AG08395 (cell line): Measurements from ENCODE around the gene NDUFAF3.
"Not testable (repeated sequence)": the region's sequence is repeated elsewhere in the genome, so short reads cannot be mapped to it uniquely, and the experiment has no call there.

Experiments used
- DNase-seq: peaks from one replicate; pipeline ENCODE4 v3.0.0; 2012; ENCODE audit warnings: mixed read lengths, low spot score

Gene NDUFAF3

GRCh38 chr3:48999085-48999858, 22.6 kb upstream of the NDUFAF3 start:
- DNase-seq, result no peak

- DNase-seq, result no peak
Observed at GRCh38 chr3:49001155-49001554, 20.8 kb upstream of the NDUFAF3 start.

GRCh38 chr3:49004352-49005302, 17.3 kb upstream of the NDUFAF3 start:
- DNase-seq, result no peak

- DNase-seq, result no peak
Observed at GRCh38 chr3:49005303-49005680, 16.6 kb upstream of the NDUFAF3 start.

GRCh38 chr3:49005998-49006397, 15.9 kb upstream of the NDUFAF3 start:
- no peak for DNase-seq

GRCh38 chr3:49006408-49007067, 15.4 kb upstream of the NDUFAF3 start:
- peak; percentile 22 for DNase-seq

GRCh38 chr3:49007068-49007770, 14.7 kb upstream of the NDUFAF3 start, which contains the start of gene WDR6:
TSS of gene WDR6 (plus strand) at chr3:49007391. CDS start at chr3:49007432, 41 bp downstream.
- DNase-seq, result peak; percentile 94

- DNase-seq, result peak; percentile 95
Observed at GRCh38 chr3:49007771-49008528, 14.0 kb upstream of the NDUFAF3 start.

GRCh38 chr3:49008627-49009026, 13.3 kb upstream of the NDUFAF3 start:
- DNase-seq, result not testable (repeated sequence)

GRCh38 chr3:49009396-49009795, 12.5 kb upstream of the NDUFAF3 start:
- DNase-seq, result no peak

- DNase-seq, result no peak
Observed at GRCh38 chr3:49012441-49013017, 9.4 kb upstream of the NDUFAF3 start.

GRCh38 chr3:49013113-49013737, 8.7 kb upstream of the NDUFAF3 start:
- DNase-seq, result no peak

- peak; percentile 29 for DNase-seq
Observed at GRCh38 chr3:49013738-49014660, 7.9 kb upstream of the NDUFAF3 start.

- no peak for DNase-seq
Observed at GRCh38 chr3:49015072-49015471, 6.8 kb upstream of the NDUFAF3 start.

GRCh38 chr3:49015765-49016164, 6.2 kb upstream of the NDUFAF3 start:
- DNase-seq, result no peak

GRCh38 chr3:49016414-49017228, 5.3 kb upstream of the NDUFAF3 start:
- no peak for DNase-seq

GRCh38 chr3:49017229-49017970, 4.5 kb upstream of the NDUFAF3 start:
- no peak for DNase-seq
